Endothelial cell of umbilical vein (primary cell): ENCODE data around the gene MEIS3.

Experiments used
- CTCF ChIP-seq, 2 donors: IDR thresholded peaks; 1 replicate in 1 of 2; 2 replicates in 1 of 2; pipeline ENCODE4 v1.5.1; 2011; ENCODE audit warnings: low read length in 2 of 2, mild to moderate bottlenecking in 2 of 2, moderate library complexity in 2 of 2, control low read depth in 1 of 2, inconsistent platforms in 1 of 2, low read depth in 1 of 2; ENCODE audit not compliant: insufficient read depth in 1 of 2; ENCODE audit errors: extremely low read depth in 1 of 2
- EZH2 ChIP-seq: IDR thresholded peaks from 2 replicates; pipeline ENCODE4 v1.6.1; 2012; ENCODE audit warnings: borderline replicate concordance, low read depth, mild to moderate bottlenecking, moderate library complexity, low read length, inconsistent platforms; ENCODE audit not compliant: severe bottlenecking
- FOS ChIP-seq: IDR thresholded peaks from 2 replicates; pipeline ENCODE4 v1.6.1; 2011; ENCODE audit warnings: mild to moderate bottlenecking, low read length, moderate library complexity, borderline replicate concordance; ENCODE audit not compliant: insufficient read depth
- GATA2 ChIP-seq: IDR thresholded peaks from 2 replicates; pipeline ENCODE4 v1.7.0; 2011; ENCODE audit warnings: low read depth, mild to moderate bottlenecking, moderate library complexity, mixed read lengths, low read length; ENCODE audit not compliant: insufficient read length, insufficient read depth
- JUN ChIP-seq: IDR thresholded peaks from 2 replicates; pipeline ENCODE4 v1.6.1; 2011; ENCODE audit warnings: borderline replicate concordance, low read depth; ENCODE audit not compliant: insufficient read length, insufficient read depth
- MYC ChIP-seq: IDR thresholded peaks from one replicate; pipeline ENCODE4 v1.6.1; 2011; ENCODE audit warnings: mild to moderate bottlenecking, low read depth, low read length
- POLR2A ChIP-seq: IDR thresholded peaks from 2 replicates; pipeline ENCODE4 v1.6.1; 2012; ENCODE audit warnings: low read depth, mild to moderate bottlenecking, control low read depth, low read length
- POLR2AphosphoS5 ChIP-seq: IDR thresholded peaks from 2 replicates; pipeline ENCODE4 v1.6.1; 2012; ENCODE audit warnings: low read depth, mild to moderate bottlenecking, control low read depth, low read length, moderate library complexity; ENCODE audit not compliant: insufficient read depth
- TF ChIP-seq, protein P1 (sequence below): IDR thresholded peaks from 2 replicates; pipeline ENCODE4 v1.6.1; 2011; ENCODE audit not compliant: insufficient read depth, insufficient read length

DNA sequence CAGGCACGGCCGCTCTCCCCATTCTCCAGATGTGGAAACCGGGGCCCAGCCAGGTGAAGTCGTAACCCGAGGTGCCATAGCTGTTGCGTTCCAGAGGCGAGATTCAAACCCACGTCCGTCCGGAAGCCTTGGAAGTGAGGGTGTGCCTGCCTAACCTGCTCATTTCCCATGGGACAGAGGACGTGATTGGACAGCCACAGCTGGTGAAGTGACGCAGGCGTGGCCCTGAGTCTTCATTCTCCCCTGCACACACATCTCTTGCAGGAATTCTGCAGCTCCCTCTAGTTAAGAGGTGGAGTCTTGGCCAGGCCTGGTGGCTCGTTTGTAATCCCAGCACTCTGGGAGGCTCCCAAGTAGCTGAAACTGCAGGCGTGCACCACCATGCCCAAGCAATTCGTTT lies 16.8 kb downstream of the MEIS3 start:
- no peak for TF ChIP-seq EZH2
- TF ChIP-seq GATA2 = no peak
- no peak for TF ChIP-seq CTCF (IDR thresholded peaks at IDR 0.05; ENCODE audit: extremely low read depth in 1 of 2, insufficient read depth in 1 of 2, low read depth in 1 of 2, low read length in 2 of 2)
- no peak for TF ChIP-seq FOS
- no peak for TF ChIP-seq MYC
- TF ChIP-seq, protein P1, sequence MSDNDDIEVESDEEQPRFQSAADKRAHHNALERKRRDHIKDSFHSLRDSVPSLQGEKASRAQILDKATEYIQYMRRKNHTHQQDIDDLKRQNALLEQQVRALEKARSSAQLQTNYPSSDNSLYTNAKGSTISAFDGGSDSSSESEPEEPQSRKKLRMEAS = no peak
- TF ChIP-seq JUN = no peak
- no peak for TF ChIP-seq POLR2A
- TF ChIP-seq POLR2AphosphoS5 = no peak
